Osteoblast (primary cell): ENCODE measurements around the gene CCNI. TPM values are rescaled to one million over a fixed set of nuclear protein-coding genes. Genes with fewer than 3 reads are reported as not detected.
A peak's percentile ranks its signal among the peaks of the same experiment; 100 is the strongest.

ENCODE experiments used
- DNase-seq: peaks from one replicate; pipeline ENCODE4 v3.0.0; 2011; ENCODE audit warnings: low spot score, mixed read lengths; ENCODE audit not compliant: insufficient read length; ENCODE audit errors: missing footprints
- H2AFZ ChIP-seq: 2 replicates; pipeline ENCODE4 v1.6.0; 2011; ENCODE audit warnings: mild to moderate bottlenecking, low read length
- H3K27ac ChIP-seq: 2 replicates; pipeline ENCODE4 v1.5.1; 2011; ENCODE audit warnings: mild to moderate bottlenecking, low read depth, low read length, moderate library complexity
- H3K27me3 ChIP-seq: 2 replicates; pipeline ENCODE4 v1.6.0; 2012; ENCODE audit warnings: mild to moderate bottlenecking, control low read depth, inconsistent platforms, low read length, moderate library complexity; ENCODE audit not compliant: insufficient read depth
- H3K36me3 ChIP-seq: 2 replicates; pipeline ENCODE4 v1.5.1; 2011; ENCODE audit warnings: mild to moderate bottlenecking, low read length, control low read depth, moderate library complexity; ENCODE audit not compliant: insufficient read depth
- H3K4me1 ChIP-seq: 2 replicates; pipeline ENCODE4 v1.5.1; 2011; ENCODE audit warnings: mild to moderate bottlenecking, low read length, control low read depth, moderate library complexity; ENCODE audit not compliant: insufficient read depth
- H3K4me2 ChIP-seq: 2 replicates; pipeline ENCODE4 v1.6.0; 2011; ENCODE audit warnings: mild to moderate bottlenecking, low read length; ENCODE audit not compliant: insufficient read depth
- H3K4me3 ChIP-seq: fragments of 200-600 bp; sonication (generic); 3 replicates; pipeline ENCODE4 v1.5.1; 2012; ENCODE audit warnings: mild to moderate bottlenecking, low read length, inconsistent platforms; ENCODE audit not compliant: insufficient read depth
- H3K79me2 ChIP-seq: 2 replicates; pipeline ENCODE4 v1.6.0; 2012; ENCODE audit warnings: mild to moderate bottlenecking, low read length, control low read depth, inconsistent platforms; ENCODE audit not compliant: insufficient read depth
- H3K9me3 ChIP-seq: 2 replicates; pipeline ENCODE4 v1.5.1; 2011; ENCODE audit warnings: low read depth, low read length, control low read depth
- H4K20me1 ChIP-seq: 2 replicates; pipeline ENCODE4 v1.6.0; 2012; ENCODE audit warnings: mild to moderate bottlenecking, low read length, control low read depth; ENCODE audit not compliant: insufficient read depth
- total RNA-seq: library from RNA; depleted of rRNA; stranded (reverse); fragments of >200 nt; gene quantifications from 2 replicates; pipeline ENCODE4 v1.2.3, GENCODE V29; 2012
- TF ChIP-seq, protein P1 (sequence below): IDR thresholded peaks from 2 replicates; pipeline ENCODE4 v1.5.1; 2011; ENCODE audit warnings: mild to moderate bottlenecking, low read depth, low read length, moderate library complexity; ENCODE audit errors: extremely low read depth

Gene CCNI
- total RNA-seq, 1 donor, result 229 TPM

DNA sequence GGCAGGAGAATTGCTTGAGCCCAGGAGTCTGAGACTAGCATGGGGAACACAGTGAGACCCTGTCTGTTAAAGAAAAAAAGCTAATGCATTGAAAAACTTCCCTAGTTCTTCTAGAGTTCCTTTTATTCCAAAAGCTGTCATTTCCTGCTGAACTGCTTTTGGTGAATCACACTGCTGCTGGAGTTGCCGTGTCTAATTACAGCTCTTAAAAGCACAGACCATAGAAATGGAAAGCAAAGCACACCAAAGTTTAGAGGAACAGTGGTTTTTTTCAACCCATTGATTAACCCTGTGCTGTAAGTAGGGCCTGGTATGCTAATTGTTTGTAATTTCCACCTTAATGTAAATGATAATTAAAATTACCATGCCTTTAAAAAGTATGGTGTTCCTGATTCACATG lies 73.9 kb downstream of the CCNI start:
- Histone ChIP-seq H4K20me1 (no peaks in the 10 kb centered on the region), H2AFZ (no peak overlapping the region), H3K4me3 (peak overlapping the region; percentile 1), H3K4me2 (peak overlapping the region; percentile 57), H3K27me3 (no peaks in the 10 kb centered on the region), H3K27ac (peak overlapping the region; percentile 87), H3K79me2 (peaks cover 56% of the 10 kb centered on the region), H3K36me3 (peaks cover 87% of the 10 kb centered on the region), H3K4me1 (peaks cover 37% of the 10 kb centered on the region), H3K9me3 (no peaks in the 10 kb centered on the region)
- DNase-seq, result no peak
- TF ChIP-seq, protein P1, sequence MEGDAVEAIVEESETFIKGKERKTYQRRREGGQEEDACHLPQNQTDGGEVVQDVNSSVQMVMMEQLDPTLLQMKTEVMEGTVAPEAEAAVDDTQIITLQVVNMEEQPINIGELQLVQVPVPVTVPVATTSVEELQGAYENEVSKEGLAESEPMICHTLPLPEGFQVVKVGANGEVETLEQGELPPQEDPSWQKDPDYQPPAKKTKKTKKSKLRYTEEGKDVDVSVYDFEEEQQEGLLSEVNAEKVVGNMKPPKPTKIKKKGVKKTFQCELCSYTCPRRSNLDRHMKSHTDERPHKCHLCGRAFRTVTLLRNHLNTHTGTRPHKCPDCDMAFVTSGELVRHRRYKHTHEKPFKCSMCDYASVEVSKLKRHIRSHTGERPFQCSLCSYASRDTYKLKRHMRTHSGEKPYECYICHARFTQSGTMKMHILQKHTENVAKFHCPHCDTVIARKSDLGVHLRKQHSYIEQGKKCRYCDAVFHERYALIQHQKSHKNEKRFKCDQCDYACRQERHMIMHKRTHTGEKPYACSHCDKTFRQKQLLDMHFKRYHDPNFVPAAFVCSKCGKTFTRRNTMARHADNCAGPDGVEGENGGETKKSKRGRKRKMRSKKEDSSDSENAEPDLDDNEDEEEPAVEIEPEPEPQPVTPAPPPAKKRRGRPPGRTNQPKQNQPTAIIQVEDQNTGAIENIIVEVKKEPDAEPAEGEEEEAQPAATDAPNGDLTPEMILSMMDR, result no peak

DNA sequence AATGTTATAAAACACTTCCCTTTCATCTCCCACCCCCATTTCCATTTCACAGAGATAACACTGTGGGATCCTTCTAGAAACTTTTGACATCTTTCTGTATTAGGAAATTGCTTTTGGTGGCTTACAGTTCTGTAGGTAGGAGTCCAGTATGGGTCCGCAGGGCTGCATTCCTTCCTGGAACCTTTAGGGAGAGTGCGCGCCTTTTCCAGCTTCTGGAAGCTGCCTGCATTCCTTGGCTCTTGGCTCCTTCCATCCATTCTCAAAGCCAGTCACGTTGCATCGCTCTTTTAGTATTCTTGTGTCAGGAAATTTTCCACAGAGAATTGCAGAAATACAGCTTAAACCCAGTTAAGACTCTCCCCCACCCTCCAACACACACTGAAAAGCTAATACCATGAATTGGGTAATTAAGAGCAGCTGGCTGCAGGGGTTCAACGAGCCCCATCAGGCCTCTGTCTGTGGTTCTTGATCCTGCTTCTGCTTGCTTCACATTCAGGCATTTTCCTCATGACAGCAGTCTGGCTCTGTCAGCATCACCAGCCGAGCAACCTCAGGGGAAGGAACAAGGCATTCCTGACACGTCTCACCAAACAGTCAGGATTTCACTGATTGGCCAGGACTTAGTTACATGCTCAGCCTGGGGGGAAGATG lies 77.4 kb downstream of the CCNI start:
- Histone ChIP-seq H3K36me3 (peaks cover 63% of the 10 kb centered on the region), H3K4me1 (peaks cover 42% of the 10 kb centered on the region), H3K27me3 (no peaks in the 10 kb centered on the region), H4K20me1 (no peaks in the 10 kb centered on the region), H3K9me3 (no peaks in the 10 kb centered on the region), H3K4me2 (no peak overlapping the region), H3K27ac (peak overlapping the region; percentile 38), H2AFZ (no peak overlapping the region), H3K4me3 (no peak overlapping the region), H3K79me2 (peaks cover 56% of the 10 kb centered on the region)
- DNase-seq, result no peak
- TF ChIP-seq, protein P1, result no peak

DNA sequence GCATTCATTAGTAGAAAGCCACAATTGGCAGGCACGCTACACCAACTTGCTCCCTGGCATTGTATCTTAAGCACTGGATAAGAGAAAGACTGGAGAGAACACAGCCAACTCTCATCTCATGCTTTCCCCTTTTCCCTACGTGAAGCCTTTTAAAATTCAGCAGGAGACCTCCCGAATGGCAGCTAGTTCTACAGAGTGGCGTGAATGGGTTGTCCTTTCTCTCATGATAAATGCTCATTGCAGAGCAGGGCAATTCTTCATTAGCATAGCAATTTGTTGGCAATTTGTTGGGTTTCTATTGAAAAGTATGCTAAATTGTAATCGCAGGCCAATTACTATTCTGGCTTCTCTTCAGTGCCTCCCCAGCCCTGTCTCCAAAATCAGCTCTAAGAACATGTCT lies 78.3 kb downstream of the CCNI start:
- Histone ChIP-seq H3K79me2 (peaks cover 57% of the 10 kb centered on the region), H3K4me2 (no peak overlapping the region), H3K4me1 (peaks cover 44% of the 10 kb centered on the region), H3K27me3 (no peaks in the 10 kb centered on the region), H3K36me3 (peaks cover 56% of the 10 kb centered on the region), H3K9me3 (no peaks in the 10 kb centered on the region), H3K4me3 (no peak overlapping the region), H4K20me1 (no peaks in the 10 kb centered on the region), H3K27ac (no peak overlapping the region), H2AFZ (no peak overlapping the region)
- DNase-seq, result no peak
- TF ChIP-seq, protein P1, result no peak

Other genes with a start within 250 kb of the CCNI start
- under 0.01 TPM in 2 replicates for gene SOWAHB, start 177.8 kb downstream of the CCNI start, total RNA-seq
- gene SEPTIN11, start 126.2 kb downstream of the CCNI start, total RNA-seq, result 456 and 473 TPM in 2 replicates
- gene CCNG2, start 81.2 kb upstream of the CCNI start, total RNA-seq, result 45.4 and 49.2 TPM in 2 replicates